Islet precursor cell (in vitro differentiated cells): Measurements from ENCODE around the gene SPATA6.
"Not testable (repeated sequence)": the region's sequence is repeated elsewhere in the genome, so short reads cannot be mapped to it uniquely, and the experiment has no call there.

ENCODE experiments used
- DNase-seq: peaks from one replicate; pipeline ENCODE4 v3.0.0-alpha.2; 2018

SPATA6 gene

GRCh38 chr1:48450505-48450904, 21.5 kb downstream of the SPATA6 start:
- DNase-seq, result no peak

- no peak for DNase-seq
Observed at GRCh38 chr1:48448932-48449331, 23.1 kb downstream of the SPATA6 start.

- DNase-seq, result not testable (repeated sequence)
Observed at GRCh38 chr1:48444186-48444585, 27.8 kb downstream of the SPATA6 start.

- no peak for DNase-seq
Observed at GRCh38 chr1:48442864-48443619, 29.0 kb downstream of the SPATA6 start.

- not testable (repeated sequence) for DNase-seq
Observed at GRCh38 chr1:48440786-48441185, 31.2 kb downstream of the SPATA6 start.

GRCh38 chr1:48439380-48439779, 32.6 kb downstream of the SPATA6 start:
- DNase-seq, result no peak

- not testable (repeated sequence) for DNase-seq
Observed at GRCh38 chr1:48437379-48437778, 34.6 kb downstream of the SPATA6 start.

GRCh38 chr1:48435312-48436002, 36.5 kb downstream of the SPATA6 start:
- DNase-seq, result not testable (repeated sequence)

GRCh38 chr1:48430832-48431231, 41.2 kb downstream of the SPATA6 start:
- no peak for DNase-seq

- DNase-seq, result no peak
Observed at GRCh38 chr1:48422009-48422408, 50.0 kb downstream of the SPATA6 start.

- no peak for DNase-seq
Observed at GRCh38 chr1:48418742-48419141, 53.3 kb downstream of the SPATA6 start.

GRCh38 chr1:48415050-48415449, 57.0 kb downstream of the SPATA6 start:
- DNase-seq, result no peak

- DNase-seq, result no peak
Observed at GRCh38 chr1:48414264-48414663, 57.7 kb downstream of the SPATA6 start.

- DNase-seq, result no peak
Observed at GRCh38 chr1:48405940-48406339, 66.1 kb downstream of the SPATA6 start.

- no peak for DNase-seq
Observed at GRCh38 chr1:48405400-48405799, 66.6 kb downstream of the SPATA6 start.

GRCh38 chr1:48402599-48402998, 69.4 kb downstream of the SPATA6 start:
- DNase-seq, result no peak

- DNase-seq, result no peak
Observed at GRCh38 chr1:48396208-48396607, 75.8 kb downstream of the SPATA6 start.

- DNase-seq, result no peak
Observed at GRCh38 chr1:48391926-48392325, 80.1 kb downstream of the SPATA6 start.

- DNase-seq, result no peak
Observed at GRCh38 chr1:48387409-48387808, 84.6 kb downstream of the SPATA6 start.

- no peak for DNase-seq
Observed at GRCh38 chr1:48374785-48375184, 97.2 kb downstream of the SPATA6 start.

GRCh38 chr1:48371598-48371997, 100.4 kb downstream of the SPATA6 start:
- DNase-seq, result no peak

GRCh38 chr1:48362901-48363300, 109.1 kb downstream of the SPATA6 start:
- DNase-seq, result no peak

- no peak for DNase-seq
Observed at GRCh38 chr1:48356901-48357300, 115.1 kb downstream of the SPATA6 start.

- DNase-seq, result no peak
Observed at GRCh38 chr1:48344373-48344772, 127.6 kb downstream of the SPATA6 start.

GRCh38 chr1:48341221-48341620, 130.8 kb downstream of the SPATA6 start:
- DNase-seq, result no peak
